Measurements from ENCODE around the gene GANAB. TPM values are rescaled to one million over a fixed set of nuclear protein-coding genes. Genes with fewer than 3 reads are reported as not detected.
A peak's percentile ranks its signal among the peaks of the same experiment; 100 is the strongest.
"Not testable (repeated sequence)": the region's sequence is repeated elsewhere in the genome, so short reads cannot be mapped to it uniquely, and the experiment has no call there.

The GANAB gene
- total RNA-seq, 1 donor from 2014 or later = 213 TPM

DNA sequence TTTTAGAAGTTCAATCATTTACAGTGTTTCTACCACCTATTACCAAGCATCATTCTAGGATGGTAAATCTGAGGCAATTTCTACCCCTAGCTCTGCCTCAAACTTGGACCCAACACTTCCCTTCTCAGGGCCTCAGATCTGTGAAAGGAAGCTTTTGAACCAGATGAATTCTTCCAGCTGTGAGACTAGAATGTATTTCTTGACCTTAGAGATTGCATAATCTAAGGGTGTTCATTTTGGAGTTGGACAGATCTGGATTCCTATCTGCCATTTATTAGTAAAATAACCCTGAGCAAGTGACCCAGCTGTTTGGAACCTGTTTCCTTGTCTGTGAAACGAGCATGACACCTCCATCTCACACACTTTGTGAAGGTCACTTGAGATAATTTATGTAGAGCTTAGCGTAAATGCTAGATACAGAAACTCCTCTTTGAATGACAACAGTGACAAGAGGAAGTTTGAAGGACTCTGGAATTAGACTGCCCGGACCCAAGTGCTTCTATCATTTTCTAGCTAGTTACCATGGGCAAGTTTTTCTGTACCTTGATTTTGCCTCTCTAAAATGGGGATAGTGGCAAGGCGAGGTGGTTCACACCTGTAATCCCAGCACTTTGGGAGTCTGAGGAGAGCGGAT, 10.5 kb upstream of the GANAB start:
- no peak for DNase-seq
- no peaks in the 10 kb centered on the region for H3K36me3 Mint-ChIP-seq (ENCODE audit: unreplicated experiment)
- H3K4me1 Mint-ChIP-seq (ENCODE audit: low read depth, unreplicated experiment) = peaks cover 5% of the 10 kb centered on the region
- TF ChIP-seq, protein P1, sequence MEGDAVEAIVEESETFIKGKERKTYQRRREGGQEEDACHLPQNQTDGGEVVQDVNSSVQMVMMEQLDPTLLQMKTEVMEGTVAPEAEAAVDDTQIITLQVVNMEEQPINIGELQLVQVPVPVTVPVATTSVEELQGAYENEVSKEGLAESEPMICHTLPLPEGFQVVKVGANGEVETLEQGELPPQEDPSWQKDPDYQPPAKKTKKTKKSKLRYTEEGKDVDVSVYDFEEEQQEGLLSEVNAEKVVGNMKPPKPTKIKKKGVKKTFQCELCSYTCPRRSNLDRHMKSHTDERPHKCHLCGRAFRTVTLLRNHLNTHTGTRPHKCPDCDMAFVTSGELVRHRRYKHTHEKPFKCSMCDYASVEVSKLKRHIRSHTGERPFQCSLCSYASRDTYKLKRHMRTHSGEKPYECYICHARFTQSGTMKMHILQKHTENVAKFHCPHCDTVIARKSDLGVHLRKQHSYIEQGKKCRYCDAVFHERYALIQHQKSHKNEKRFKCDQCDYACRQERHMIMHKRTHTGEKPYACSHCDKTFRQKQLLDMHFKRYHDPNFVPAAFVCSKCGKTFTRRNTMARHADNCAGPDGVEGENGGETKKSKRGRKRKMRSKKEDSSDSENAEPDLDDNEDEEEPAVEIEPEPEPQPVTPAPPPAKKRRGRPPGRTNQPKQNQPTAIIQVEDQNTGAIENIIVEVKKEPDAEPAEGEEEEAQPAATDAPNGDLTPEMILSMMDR (IDR thresholded peaks at IDR 0.05; ENCODE audit: partially characterized antibody, unreplicated experiment) = no peak
- no peak overlapping the region for H3K4me3 Mint-ChIP-seq (ENCODE audit: unreplicated experiment)
- H3K9me3 Mint-ChIP-seq (ENCODE audit: unreplicated experiment) = peaks cover 6% of the 10 kb centered on the region
- peaks cover 1% of the 10 kb centered on the region for H3K27me3 Mint-ChIP-seq (ENCODE audit: unreplicated experiment)
- H3K27ac Mint-ChIP-seq (ENCODE audit: unreplicated experiment) = no peak overlapping the region

GRCh38 chr11:62654297-62654696, 7.9 kb upstream of the GANAB start:
- H3K27me3 Mint-ChIP-seq (ENCODE audit: unreplicated experiment) = peaks cover 1% of the 10 kb centered on the region
- H3K36me3 Mint-ChIP-seq (ENCODE audit: unreplicated experiment) = no peaks in the 10 kb centered on the region
- no peak overlapping the region for H3K4me3 Mint-ChIP-seq (ENCODE audit: unreplicated experiment)
- H3K9me3 Mint-ChIP-seq (ENCODE audit: unreplicated experiment) = peaks cover 6% of the 10 kb centered on the region
- TF ChIP-seq, protein P1 (IDR thresholded peaks at IDR 0.05; ENCODE audit: partially characterized antibody, unreplicated experiment) = no peak
- peaks cover 5% of the 10 kb centered on the region for H3K4me1 Mint-ChIP-seq (ENCODE audit: low read depth, unreplicated experiment)
- no peak overlapping the region for H3K27ac Mint-ChIP-seq (ENCODE audit: unreplicated experiment)
- no peak for DNase-seq

GRCh38 chr11:62652161-62653006, 6.0 kb upstream of the GANAB start:
- H3K4me1 Mint-ChIP-seq (ENCODE audit: low read depth, unreplicated experiment) = peaks cover 5% of the 10 kb centered on the region
- H3K36me3 Mint-ChIP-seq (ENCODE audit: unreplicated experiment) = no peaks in the 10 kb centered on the region
- peak overlapping the region; percentile 89 for H3K27ac Mint-ChIP-seq (ENCODE audit: unreplicated experiment)
- H3K9me3 Mint-ChIP-seq (ENCODE audit: unreplicated experiment) = peaks cover 6% of the 10 kb centered on the region
- DNase-seq = no peak
- TF ChIP-seq, protein P1 (IDR thresholded peaks at IDR 0.05; ENCODE audit: partially characterized antibody, unreplicated experiment) = no peak
- peak overlapping the region; percentile 96 for H3K4me3 Mint-ChIP-seq (ENCODE audit: unreplicated experiment)
- peaks cover 3% of the 10 kb centered on the region for H3K27me3 Mint-ChIP-seq (ENCODE audit: unreplicated experiment)

- peaks cover 12% of the 10 kb centered on the region for H3K4me1 Mint-ChIP-seq (ENCODE audit: low read depth, unreplicated experiment)
- H3K4me3 Mint-ChIP-seq (ENCODE audit: unreplicated experiment) = not testable (repeated sequence)
Observed at GRCh38 chr11:62650283-62650682, 3.9 kb upstream of the GANAB start.

GRCh38 chr11:62649486-62649885, 3.1 kb upstream of the GANAB start:
- H3K4me1 Mint-ChIP-seq (ENCODE audit: low read depth, unreplicated experiment) = peaks cover 15% of the 10 kb centered on the region
- no peaks in the 10 kb centered on the region for H3K36me3 Mint-ChIP-seq (ENCODE audit: unreplicated experiment)
- DNase-seq = no peak
- H3K9me3 Mint-ChIP-seq (ENCODE audit: unreplicated experiment) = peaks cover 13% of the 10 kb centered on the region
- TF ChIP-seq, protein P1 (IDR thresholded peaks at IDR 0.05; ENCODE audit: partially characterized antibody, unreplicated experiment) = no peak
- no peak overlapping the region for H3K27ac Mint-ChIP-seq (ENCODE audit: unreplicated experiment)
- H3K27me3 Mint-ChIP-seq (ENCODE audit: unreplicated experiment) = peaks cover 9% of the 10 kb centered on the region
- no peak overlapping the region for H3K4me3 Mint-ChIP-seq (ENCODE audit: unreplicated experiment)

More at GRCh38 chr11:62650283-62650682, 3.9 kb upstream of the GANAB start:
- H3K27ac Mint-ChIP-seq (ENCODE audit: unreplicated experiment); DNase-seq; H3K27me3 Mint-ChIP-seq (ENCODE audit: unreplicated experiment); H3K36me3 Mint-ChIP-seq (ENCODE audit: unreplicated experiment): not testable (repeated sequence)
- H3K9me3 Mint-ChIP-seq (ENCODE audit: unreplicated experiment) = peaks cover 13% of the 10 kb centered on the region

Data from glutamatergic neuron (in vitro differentiated cells).